Stomach (tissue), 9 donors: Measurements from ENCODE around the gene SNAP25. TPM values are rescaled to one million over a fixed set of nuclear protein-coding genes. Genes with fewer than 3 reads are reported as not detected.

Experiments used
- DNase-seq, 2 donors: peaks; one replicate each; pipeline versions ENCODE4 v3.0.0 to v3.0.0-alpha.2; 2013 to 2019
- H3K27ac ChIP-seq, 5 donors: fragments of 200-600 bp in 4 of 5; sonication (generic) in 4 of 5; one replicate each; pipeline ENCODE4 v1.5.1; 2013 to 2019; ENCODE audit warnings: mild to moderate bottlenecking in 1 of 5, moderate library complexity in 1 of 5
- H3K27me3 ChIP-seq, 3 donors: fragments of 200-600 bp; sonication (generic); one replicate each; pipeline ENCODE4 v1.5.1; 2017 to 2019; ENCODE audit warnings: mixed run types in 1 of 3
- H3K36me3 ChIP-seq, 4 donors: fragments of 200-600 bp; sonication (generic); 1 replicate in 3 of 4; 2 replicates in 1 of 4; pipeline ENCODE4 v1.5.1; 2016 to 2019
- H3K4me1 ChIP-seq, 4 donors: fragments of 200-600 bp; sonication (generic); one replicate each; pipeline ENCODE4 v1.5.1; 2016 to 2019
- H3K4me3 ChIP-seq, 4 donors: fragments of 200-600 bp; sonication (generic) in 3 of 4; one replicate each; pipeline ENCODE4 v1.5.1; 2016 to 2019; ENCODE audit warnings: mild to moderate bottlenecking in 1 of 4
- H3K9me3 ChIP-seq, 4 donors: fragments of 200-600 bp; sonication (generic); one replicate each; pipeline ENCODE4 v1.5.1; 2016 to 2019
- EP300 ChIP-seq: sonication (generic); formaldehyde crosslinking; IDR thresholded peaks from one replicate; pipeline ENCODE4 v1.6.1; 2017; ENCODE audit warnings: antibody characterized with exemption
- POLR2A ChIP-seq, 4 donors: fragments of 450-650 bp; IDR thresholded peaks; one replicate each; pipeline ENCODE4 v1.6.1; 2016; ENCODE audit warnings: antibody characterized with exemption in 4 of 4, control low read depth in 2 of 4, mild to moderate bottlenecking in 1 of 4, moderate library complexity in 1 of 4
- POLR2AphosphoS5 ChIP-seq, 3 donors: sonication (generic); formaldehyde crosslinking; IDR thresholded peaks; one replicate each; pipeline ENCODE4 v1.6.1; 2016; ENCODE audit warnings: antibody characterized with exemption in 3 of 3
- WGBS, 5 donors: extraction: QIAGEN DNeasy Blood & Tissue Kit in 3 of 5; methylation state at CpG; one replicate each; pipeline versions ENCODE4 v1.1.5 to v1.1.7; 2013 to 2018; 5-methylcytosine and 5-hydroxymethylcytosine counted together
- intact Hi-C: fragments of 100-400 bp; cut with DNase I; formaldehyde crosslinking; loops from one replicate; pipeline ENCODE4 v1.15.1; 2023; ENCODE audit warnings: low total_unique reads
- polyA plus RNA-seq, 3 donors: library from polyadenylated mRNA; stranded (reverse); fragments of 200-250 nt; gene quantifications; one replicate each; pipeline ENCODE4 v1.2.3, GENCODE V29; 2013
- total RNA-seq, 5 donors: library from RNA; depleted of rRNA; stranded (reverse); fragments of >200 nt; gene quantifications; one replicate each; pipeline versions ENCODE4 v1.1.0 to v1.2.3, GENCODE V29; 2014 to 2016
- TF ChIP-seq, protein P1 (sequence below), 7 experiments: fragments of 450-650 bp in 4 of 7; fragments of 200-600 bp in 3 of 7; sonication (generic) in 3 of 7; IDR thresholded peaks; one replicate each; pipeline ENCODE4 v1.5.1; 2016 to 2019; ENCODE audit warnings: antibody characterized with exemption in 7 of 7, control low read depth in 2 of 7, mild to moderate bottlenecking in 1 of 7
- donor health status: healthy with polysubstance abuse.
- donor health status: Bipolar disorder and iron deficiency.
- donor health status: healthy.

Gene SNAP25
- total and polyA plus RNA-seq, 8 donors: 1.8 to 12.5 (median 2.8) TPM; not detected in 1

DNA sequence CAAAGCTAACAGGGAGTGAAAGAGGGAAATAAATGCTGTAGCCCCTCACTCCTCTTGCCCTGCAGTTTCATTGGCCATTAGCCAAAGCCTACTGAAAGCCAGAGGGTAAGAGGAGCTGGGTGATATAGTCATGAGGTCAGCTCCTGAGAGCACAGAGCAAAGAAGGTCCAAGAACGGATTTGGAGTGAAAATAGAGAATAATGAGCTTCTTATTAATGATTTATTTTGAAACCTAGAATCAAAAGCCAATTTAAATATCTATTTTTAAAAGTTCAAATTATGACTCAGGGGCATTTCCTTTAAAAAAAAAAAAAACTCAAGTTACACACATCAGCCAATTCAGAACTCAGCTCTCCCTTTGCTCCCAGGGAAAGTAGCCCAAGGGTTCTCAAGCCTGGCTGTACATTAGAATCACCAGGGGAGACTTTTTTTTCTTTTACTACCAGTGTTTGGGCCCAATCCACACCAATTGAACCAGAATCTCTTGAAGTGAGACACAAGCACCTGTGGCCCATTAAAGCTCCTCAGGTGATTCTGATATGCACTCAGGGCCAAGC, 79.1 kb downstream of the SNAP25 start:
- Histone ChIP-seq H3K36me3 (no peaks in the 10 kb centered on the region), H3K4me3 (no peak overlapping the region), H3K27me3 (no peaks in the 10 kb centered on the region), H3K4me1 (peaks cover 0 to 6% (median 0%) of the 10 kb centered on the region in 4 donors), H3K9me3 (no peaks in the 10 kb centered on the region), H3K27ac (no peak overlapping the region)
- TF ChIP-seq EP300: no peak
- TF ChIP-seq POLR2AphosphoS5 (IDR thresholded peaks at IDR 0.05): no peak
- TF ChIP-seq POLR2A (IDR thresholded peaks at IDR 0.05): no peak
- intact Hi-C loops: no loop called here
- no peak for DNase-seq
- WGBS, 5 donors: 53 to 76% (median 70%) methylated on average over 1 of the region's 1 CpG

DNA sequence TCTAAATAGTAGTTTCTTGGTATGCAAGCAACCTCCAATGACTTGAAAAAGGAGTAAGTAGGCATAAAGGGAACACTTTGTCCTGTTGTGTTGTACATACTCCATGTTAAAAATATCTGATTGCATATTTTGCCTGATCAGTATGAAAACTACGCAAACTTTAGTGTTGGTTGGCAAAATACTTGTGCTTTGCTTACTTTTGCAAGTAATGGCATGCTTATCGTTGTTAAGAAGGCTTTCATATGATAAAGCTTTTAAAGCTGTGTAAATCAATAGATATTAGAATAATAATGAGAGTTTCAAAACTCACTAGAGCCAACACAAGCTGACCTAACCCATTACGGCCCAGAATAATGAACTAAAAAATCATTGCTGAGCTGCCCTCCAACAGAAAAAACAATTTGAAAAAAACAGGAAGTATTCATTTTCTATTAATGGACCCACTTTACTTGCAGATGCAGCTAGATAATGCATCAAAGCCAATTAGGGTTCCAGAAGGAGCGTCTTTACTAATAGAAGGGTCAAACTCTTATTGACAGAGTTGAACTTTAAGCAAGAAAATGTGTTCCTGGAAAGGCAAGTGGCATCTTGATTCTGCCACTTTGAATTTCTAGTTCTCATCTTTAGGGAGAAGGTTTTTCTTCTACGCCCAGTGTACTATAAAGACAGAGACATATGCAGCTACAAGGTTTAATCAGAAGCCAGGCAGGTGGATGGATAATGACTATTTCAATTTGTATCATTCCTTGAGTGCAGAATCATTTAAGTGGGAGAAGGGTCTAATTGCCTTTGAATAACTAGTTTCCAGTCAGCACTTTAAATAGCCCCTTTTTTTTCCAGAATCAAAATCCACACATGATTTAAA, 82.2 kb downstream of the SNAP25 start:
- Histone ChIP-seq H3K36me3 (no peaks in the 10 kb centered on the region), H3K4me3 (no peak overlapping the region), H3K4me1 (peaks cover 0 to 6% (median 0%) of the 10 kb centered on the region in 4 donors), H3K27me3 (no peaks in the 10 kb centered on the region), H3K27ac (no peak overlapping the region), H3K9me3 (no peaks in the 10 kb centered on the region)
- no peak for DNase-seq
- WGBS, 5 donors: 39 to 53% (median 50%) methylated on average over 5 of the region's 5 CpGs
- no peak for TF ChIP-seq POLR2A (IDR thresholded peaks at IDR 0.05)
- no peak for TF ChIP-seq EP300
- TF ChIP-seq POLR2AphosphoS5 (IDR thresholded peaks at IDR 0.05): no peak
- TF ChIP-seq, protein P1, sequence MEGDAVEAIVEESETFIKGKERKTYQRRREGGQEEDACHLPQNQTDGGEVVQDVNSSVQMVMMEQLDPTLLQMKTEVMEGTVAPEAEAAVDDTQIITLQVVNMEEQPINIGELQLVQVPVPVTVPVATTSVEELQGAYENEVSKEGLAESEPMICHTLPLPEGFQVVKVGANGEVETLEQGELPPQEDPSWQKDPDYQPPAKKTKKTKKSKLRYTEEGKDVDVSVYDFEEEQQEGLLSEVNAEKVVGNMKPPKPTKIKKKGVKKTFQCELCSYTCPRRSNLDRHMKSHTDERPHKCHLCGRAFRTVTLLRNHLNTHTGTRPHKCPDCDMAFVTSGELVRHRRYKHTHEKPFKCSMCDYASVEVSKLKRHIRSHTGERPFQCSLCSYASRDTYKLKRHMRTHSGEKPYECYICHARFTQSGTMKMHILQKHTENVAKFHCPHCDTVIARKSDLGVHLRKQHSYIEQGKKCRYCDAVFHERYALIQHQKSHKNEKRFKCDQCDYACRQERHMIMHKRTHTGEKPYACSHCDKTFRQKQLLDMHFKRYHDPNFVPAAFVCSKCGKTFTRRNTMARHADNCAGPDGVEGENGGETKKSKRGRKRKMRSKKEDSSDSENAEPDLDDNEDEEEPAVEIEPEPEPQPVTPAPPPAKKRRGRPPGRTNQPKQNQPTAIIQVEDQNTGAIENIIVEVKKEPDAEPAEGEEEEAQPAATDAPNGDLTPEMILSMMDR (IDR thresholded peaks at IDR 0.05): no peak
- intact Hi-C loops: no loop called here

DNA sequence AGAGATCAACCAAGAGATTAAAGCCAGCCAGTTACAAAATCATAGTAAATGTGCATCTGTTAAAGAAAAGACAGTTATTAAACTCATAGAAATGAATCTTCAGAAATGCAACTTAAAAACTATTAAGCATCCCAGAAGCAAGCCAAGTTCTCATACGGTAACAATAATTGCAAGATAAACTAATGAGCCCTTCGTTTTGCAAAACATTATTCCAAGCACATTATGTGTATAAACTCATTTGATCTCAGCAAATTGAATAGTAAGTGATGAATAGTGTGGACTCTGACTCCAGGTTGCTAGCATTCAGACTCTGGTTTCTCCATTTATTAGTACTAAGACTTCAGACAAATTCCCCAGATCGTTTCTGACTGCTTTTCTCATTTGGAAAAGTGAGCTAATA, 85.2 kb downstream of the SNAP25 start:
- DNase-seq: no peak
- intact Hi-C loops: no loop called here
- Histone ChIP-seq H3K9me3 (no peaks in the 10 kb centered on the region), H3K27me3 (no peaks in the 10 kb centered on the region), H3K27ac (no peak overlapping the region), H3K4me3 (no peak overlapping the region), H3K4me1 (peaks cover 0 to 6% (median 0%) of the 10 kb centered on the region in 4 donors), H3K36me3 (no peaks in the 10 kb centered on the region)
- 48 to 62% (median 57%) methylated on average over 3 of the region's 3 CpGs for WGBS, 5 donors
- TF ChIP-seq POLR2AphosphoS5 (IDR thresholded peaks at IDR 0.05) (no peak), POLR2A (IDR thresholded peaks at IDR 0.05) (no peak)

DNA sequence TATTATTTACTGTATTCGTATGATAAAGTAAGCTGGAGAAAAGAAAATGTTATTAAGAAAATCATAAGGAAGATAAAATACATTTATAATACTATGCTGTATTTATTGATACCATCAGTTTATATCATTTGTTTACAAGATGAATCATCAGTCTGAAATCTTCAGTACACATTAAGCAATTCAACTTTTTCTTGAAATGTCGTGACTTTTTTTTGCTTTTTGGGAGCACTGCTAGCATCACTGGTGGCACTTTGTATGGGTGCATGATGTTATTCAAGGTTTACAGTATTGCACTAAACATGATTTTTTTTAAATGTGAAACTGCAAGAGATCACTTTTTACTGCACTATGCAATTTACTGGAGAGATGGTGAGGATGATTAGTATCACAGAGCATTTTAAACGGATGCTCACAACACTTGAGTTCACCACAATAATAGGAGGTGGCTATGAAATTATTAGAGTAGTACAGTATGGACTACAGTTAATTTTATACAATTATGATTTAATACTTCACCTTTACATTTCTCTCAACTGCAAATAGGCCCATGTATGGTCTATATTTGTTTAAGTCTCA, 85.9 kb downstream of the SNAP25 start:
- Histone ChIP-seq H3K27ac (no peak overlapping the region), H3K4me1 (peaks cover 0 to 6% (median 0%) of the 10 kb centered on the region in 4 donors), H3K9me3 (no peaks in the 10 kb centered on the region), H3K36me3 (no peaks in the 10 kb centered on the region), H3K27me3 (no peaks in the 10 kb centered on the region), H3K4me3 (no peak overlapping the region)
- WGBS, 5 donors: 72 to 86% (median 76%) methylated on average over 3 of the region's 3 CpGs
- TF ChIP-seq, protein P1 (IDR thresholded peaks at IDR 0.05): no peak
- intact Hi-C loops: no loop called here
- DNase-seq: no peak

DNA sequence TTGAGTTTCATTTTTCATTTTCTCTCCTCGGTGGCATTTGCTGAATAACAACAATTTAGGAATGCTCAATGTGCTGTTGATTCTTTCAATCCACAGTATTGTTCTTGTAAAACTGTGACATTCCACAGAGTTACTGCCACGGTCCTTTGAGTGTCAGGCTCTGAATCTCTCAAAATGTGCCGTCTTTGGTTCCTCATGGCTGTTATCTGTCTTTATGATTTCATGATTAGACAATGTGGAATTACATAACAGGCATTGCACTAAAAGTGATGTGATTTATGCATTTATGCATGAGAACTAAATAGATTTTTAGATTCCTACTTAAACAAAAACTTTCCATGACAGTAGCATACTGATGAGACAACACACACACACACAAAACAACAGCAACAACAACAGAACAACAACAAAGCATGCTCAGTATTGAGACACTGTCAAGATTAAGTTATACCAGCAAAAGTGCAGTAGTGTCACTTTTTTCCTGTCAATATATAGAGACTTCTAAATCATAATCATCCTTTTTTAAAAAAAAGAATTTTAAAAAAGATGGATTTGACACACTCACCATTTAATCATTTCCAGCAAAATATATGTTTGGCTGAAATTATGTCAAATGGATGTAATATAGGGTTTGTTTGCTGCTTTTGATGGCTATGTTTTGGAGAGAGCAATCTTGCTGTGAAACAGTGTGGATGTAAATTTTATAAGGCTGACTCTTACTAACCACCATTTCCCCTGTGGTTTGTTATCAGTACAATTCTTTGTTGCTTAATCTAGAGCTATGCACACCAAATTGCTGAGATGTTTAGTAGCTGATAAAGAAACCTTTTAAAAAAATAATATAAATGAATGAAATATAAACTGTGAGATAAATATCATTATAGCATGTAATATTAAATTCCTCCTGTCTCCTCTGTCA, 88.1 kb downstream of the SNAP25 start:
- intact Hi-C loops: no loop called here
- Histone ChIP-seq H3K27me3 (no peaks in the 10 kb centered on the region), H3K4me1 (no peaks in the 10 kb centered on the region), H3K9me3 (no peaks in the 10 kb centered on the region), H3K36me3 (no peaks in the 10 kb centered on the region), H3K4me3 (no peak overlapping the region), H3K27ac (no peak overlapping the region)
- TF ChIP-seq EP300 (no peak), POLR2A (IDR thresholded peaks at IDR 0.05) (no peak), POLR2AphosphoS5 (IDR thresholded peaks at IDR 0.05) (no peak)
- 40 to 65% (median 53%) methylated on average over 3 of the region's 3 CpGs for WGBS, 5 donors
- DNase-seq: no peak
